Measurements from ENCODE around the gene NR2F1-AS1.
"Not testable (repeated sequence)": the region's sequence is repeated elsewhere in the genome, so short reads cannot be mapped to it uniquely, and the experiment has no call there.

The NR2F1-AS1 gene

GRCh38 chr5:93570294-93571113 lies 10.5 kb downstream of the NR2F1-AS1 start:
- no peak for TF ChIP-seq ARNT (IDR thresholded peaks at IDR 0.05)
- TF ChIP-seq FOXA1 (IDR thresholded peaks at IDR 0.05) = no peak
- no peak for TF ChIP-seq L3MBTL2 (conservative IDR thresholded peaks at IDR 0.05)
- no peak for TF ChIP-seq CTBP1 (IDR thresholded peaks at IDR 0.05; ENCODE audit: borderline replicate concordance)
- no peak for TF ChIP-seq ELF4 (IDR thresholded peaks at IDR 0.05)
- TF ChIP-seq BHLHE40 (IDR thresholded peaks at IDR 0.05; ENCODE audit: borderline replicate concordance) = no peak
- TF ChIP-seq ZNF384 (IDR thresholded peaks at IDR 0.05) = no peak
- TF ChIP-seq FOXM1 (IDR thresholded peaks at IDR 0.05; ENCODE audit: borderline replicate concordance) = no peak
- no peak for TF ChIP-seq HDGF (IDR thresholded peaks at IDR 0.05; ENCODE audit: borderline replicate concordance)
- TF ChIP-seq LEF1 (IDR thresholded peaks at IDR 0.05; ENCODE audit: borderline replicate concordance) = no peak
- TF ChIP-seq SP1 (IDR thresholded peaks at IDR 0.05) = no peak
- TF ChIP-seq NFRKB (IDR thresholded peaks at IDR 0.05) = no peak
- TF ChIP-seq TARDBP (IDR thresholded peaks at IDR 0.05) = no peak
- no peak for TF ChIP-seq SUZ12 (IDR thresholded peaks at IDR 0.05)
- no peak for TF ChIP-seq FOXK2 (IDR thresholded peaks at IDR 0.05)
- TF ChIP-seq, protein P1, sequence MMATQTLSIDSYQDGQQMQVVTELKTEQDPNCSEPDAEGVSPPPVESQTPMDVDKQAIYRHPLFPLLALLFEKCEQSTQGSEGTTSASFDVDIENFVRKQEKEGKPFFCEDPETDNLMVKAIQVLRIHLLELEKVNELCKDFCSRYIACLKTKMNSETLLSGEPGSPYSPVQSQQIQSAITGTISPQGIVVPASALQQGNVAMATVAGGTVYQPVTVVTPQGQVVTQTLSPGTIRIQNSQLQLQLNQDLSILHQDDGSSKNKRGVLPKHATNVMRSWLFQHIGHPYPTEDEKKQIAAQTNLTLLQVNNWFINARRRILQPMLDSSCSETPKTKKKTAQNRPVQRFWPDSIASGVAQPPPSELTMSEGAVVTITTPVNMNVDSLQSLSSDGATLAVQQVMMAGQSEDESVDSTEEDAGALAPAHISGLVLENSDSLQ (IDR thresholded peaks at IDR 0.05) = no peak
- CTCF ChIA-PET = no interaction called here
- POLR2A ChIA-PET = no interaction called here
- no peak for DNase-seq (ENCODE audit: extremely low spot score)

DNA sequence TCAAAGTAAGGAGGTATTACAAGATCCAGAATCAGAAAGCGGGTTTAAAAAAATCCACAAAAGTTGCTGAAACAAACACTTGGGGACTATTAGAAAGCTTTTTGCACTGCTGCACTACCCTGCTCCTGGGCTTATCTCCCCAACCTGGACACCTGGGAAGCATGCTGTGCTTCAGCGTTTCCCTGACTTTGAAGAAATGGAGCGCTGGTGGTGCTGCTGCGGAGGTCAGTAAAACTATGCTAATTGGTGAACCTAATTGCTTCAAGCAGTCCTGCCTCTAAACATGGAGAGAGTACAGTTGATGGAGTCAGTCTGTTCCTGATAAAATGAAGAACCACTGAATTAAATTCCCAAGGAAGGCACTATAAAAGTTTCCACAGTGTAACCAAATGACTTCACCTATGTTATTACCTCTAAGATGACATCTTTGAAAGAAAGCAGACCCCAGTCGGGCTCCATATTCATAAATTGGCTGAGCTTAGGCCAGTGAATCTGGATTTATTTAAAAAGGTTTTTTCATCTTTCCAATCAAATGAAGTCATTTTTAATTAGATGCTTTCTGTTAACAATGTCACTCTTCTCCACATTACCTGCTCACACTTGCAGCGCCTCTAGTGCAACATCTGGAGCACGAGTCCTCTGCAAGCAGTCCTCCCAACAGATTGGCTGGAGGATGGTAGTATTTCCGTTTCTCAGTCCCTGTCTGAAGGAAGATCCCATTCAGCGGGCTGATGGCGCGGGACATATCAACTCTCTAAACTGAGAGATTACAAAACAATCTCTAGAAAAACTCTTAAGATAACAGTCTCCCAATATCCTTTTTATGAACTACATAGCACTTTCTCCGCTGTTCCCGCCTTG lies 11.5 kb downstream of the NR2F1-AS1 start:
- no peak for DNase-seq (ENCODE audit: extremely low spot score)
- TF ChIP-seq BHLHE40 (IDR thresholded peaks at IDR 0.05; ENCODE audit: borderline replicate concordance) (no peak), ARNT (IDR thresholded peaks at IDR 0.05) (no peak)
- POLR2A ChIA-PET = no interaction called here
- CTCF ChIA-PET = no interaction called here

GRCh38 chr5:93567424-93567823 lies 13.6 kb downstream of the NR2F1-AS1 start:
- no peak for DNase-seq (ENCODE audit: extremely low spot score)
- CTCF ChIA-PET = no interaction called here
- TF ChIP-seq, protein P1 (IDR thresholded peaks at IDR 0.05) = peak; percentile 77
- no peak for TF ChIP-seq SP1 (IDR thresholded peaks at IDR 0.05)
- POLR2A ChIA-PET = no interaction called here

- ChIA-PET POLR2A (no interaction called here), CTCF (no interaction called here)
- TF ChIP-seq ZNF384 (IDR thresholded peaks at IDR 0.05) (no peak), BHLHE40 (IDR thresholded peaks at IDR 0.05; ENCODE audit: borderline replicate concordance) (no peak), TARDBP (IDR thresholded peaks at IDR 0.05) (no peak)
- no peak for DNase-seq (ENCODE audit: extremely low spot score)
These were observed 14.9 kb downstream of the NR2F1-AS1 start for GRCh38 chr5:93566091-93566490.

GRCh38 chr5:93557021-93557604 lies 23.9 kb downstream of the NR2F1-AS1 start:
- ChIA-PET CTCF (no interaction called here), POLR2A (interaction anchor here (0.6 kb wide), 1 partner anchor 36 kb away, joined by 4 read pairs; no protein-coding TSS in a partner anchor)
- TF ChIP-seq FOXK2 (IDR thresholded peaks at IDR 0.05) (no peak), SP1 (IDR thresholded peaks at IDR 0.05) (no peak), SUZ12 (IDR thresholded peaks at IDR 0.05) (no peak), ZNF384 (IDR thresholded peaks at IDR 0.05) (no peak), ELF4 (IDR thresholded peaks at IDR 0.05) (no peak), L3MBTL2 (conservative IDR thresholded peaks at IDR 0.05) (no peak), HDGF (IDR thresholded peaks at IDR 0.05; ENCODE audit: borderline replicate concordance) (no peak), LEF1 (IDR thresholded peaks at IDR 0.05; ENCODE audit: borderline replicate concordance) (no peak), BHLHE40 (IDR thresholded peaks at IDR 0.05; ENCODE audit: borderline replicate concordance) (no peak), FOXM1 (IDR thresholded peaks at IDR 0.05; ENCODE audit: borderline replicate concordance) (no peak), FOXA1 (IDR thresholded peaks at IDR 0.05) (no peak), CTBP1 (IDR thresholded peaks at IDR 0.05; ENCODE audit: borderline replicate concordance) (no peak)
- TF ChIP-seq, protein P1 (IDR thresholded peaks at IDR 0.05) = no peak
- no peak for DNase-seq (ENCODE audit: extremely low spot score)

DNA sequence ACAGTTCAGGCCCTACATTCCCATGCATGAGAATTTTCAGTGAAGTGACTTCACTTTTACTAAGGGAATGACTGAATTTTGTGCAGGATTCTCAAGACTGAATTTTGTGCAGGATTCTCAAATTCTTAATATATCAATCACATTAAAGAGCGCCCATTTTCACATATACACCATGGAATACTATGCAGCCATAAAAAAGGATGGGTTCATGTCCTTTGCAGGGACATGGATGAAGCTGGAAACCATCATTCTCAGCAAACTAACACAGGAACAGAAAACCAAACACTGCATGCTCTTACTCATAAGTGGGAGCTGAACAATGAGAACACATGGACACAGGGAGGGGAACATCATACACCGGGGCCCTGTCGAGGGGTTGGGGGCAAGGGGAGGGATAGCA lies 31.4 kb downstream of the NR2F1-AS1 start:
- CTCF ChIA-PET; DNase-seq (ENCODE audit: extremely low spot score); POLR2A ChIA-PET: not testable (repeated sequence)
